Loucy (cell line): ENCODE measurements around the gene PCDHGB3.
"Not testable (repeated sequence)": the region's sequence is repeated elsewhere in the genome, so short reads cannot be mapped to it uniquely, and the experiment has no call there.

Source experiments
- H2AFZ ChIP-seq: fragments of 200-600 bp; sonication (generic); 2 replicates; pipeline ENCODE4 v1.6.0; 2016; ENCODE audit warnings: antibody characterized with exemption, mild to moderate bottlenecking, low read length, moderate library complexity
- H3F3A ChIP-seq: fragments of 200-600 bp; 2 replicates; pipeline ENCODE4 v1.6.0; 2016; ENCODE audit warnings: antibody characterized with exemption, low read depth, mild to moderate bottlenecking
- H3K27me3 ChIP-seq: fragments of 200-600 bp; sonication (generic); 2 replicates; pipeline ENCODE4 v1.6.1; 2014; ENCODE audit warnings: low read length, mild to moderate bottlenecking; ENCODE audit not compliant: insufficient read depth, poor library complexity, severe bottlenecking
- H3K36me3 ChIP-seq: fragments of 200-600 bp; sonication (generic); 2 replicates; pipeline ENCODE4 v1.6.1; 2016; ENCODE audit warnings: low read length; ENCODE audit not compliant: insufficient read depth
- H3K4me1 ChIP-seq: fragments of 200-600 bp; sonication (generic); 2 replicates; pipeline ENCODE4 v1.5.1; 2014; ENCODE audit warnings: low read length, mild to moderate bottlenecking; ENCODE audit not compliant: insufficient read depth, poor library complexity, severe bottlenecking
- H3K4me2 ChIP-seq: fragments of 200-600 bp; sonication (generic); 2 replicates; pipeline ENCODE4 v1.6.0; 2014; ENCODE audit warnings: antibody characterized with exemption, low read length, low read depth, mild to moderate bottlenecking; ENCODE audit not compliant: poor library complexity, severe bottlenecking
- H3K4me3 ChIP-seq: fragments of 200-600 bp; sonication (generic); 2 replicates; pipeline ENCODE4 v1.5.1; 2014; ENCODE audit warnings: low read length, mild to moderate bottlenecking, mixed read lengths; ENCODE audit not compliant: poor library complexity, severe bottlenecking
- H3K79me2 ChIP-seq: fragments of 200-600 bp; sonication (generic); 2 replicates; pipeline ENCODE4 v1.6.1; 2014; ENCODE audit warnings: low read length; ENCODE audit not compliant: insufficient read depth
- H3K9ac ChIP-seq: fragments of 200-600 bp; sonication (generic); 2 replicates; pipeline ENCODE4 v1.6.0; 2014; ENCODE audit warnings: mild to moderate bottlenecking, low read depth, low read length, moderate library complexity; ENCODE audit not compliant: poor library complexity, severe bottlenecking
- H3K9me2 ChIP-seq: fragments of 200-600 bp; sonication (generic); replicated peaks from 2 replicates; pipeline ENCODE4 v1.6.1; 2016; ENCODE audit warnings: low read depth, low read length, mixed read lengths
- H3K9me3 ChIP-seq: fragments of 200-600 bp; sonication (generic); 2 replicates; pipeline ENCODE4 v1.6.1; 2014; ENCODE audit warnings: mild to moderate bottlenecking, antibody characterized with exemption, low read length, low read depth; ENCODE audit not compliant: insufficient read depth
- H4K20me1 ChIP-seq: fragments of 200-600 bp; sonication (generic); 2 replicates; pipeline ENCODE4 v1.6.0; 2014; ENCODE audit warnings: antibody characterized with exemption, low read length, mild to moderate bottlenecking; ENCODE audit not compliant: insufficient read depth, poor library complexity, severe bottlenecking
- CTCF ChIP-seq: fragments of 200-600 bp; sonication (generic); conservative IDR thresholded peaks from 2 replicates; pipeline ENCODE4 v1.5.1; 2014; ENCODE audit warnings: mild to moderate bottlenecking, antibody characterized with exemption, low read length
- EZH2phosphoT487 ChIP-seq: fragments of 200-600 bp; IDR thresholded peaks from 2 replicates; pipeline ENCODE4 v1.6.1; 2018; ENCODE audit warnings: antibody characterized with exemption, mild to moderate bottlenecking, moderate library complexity, borderline replicate concordance

Gene PCDHGB3

GRCh38 chr5:141383345-141383744, 13.3 kb downstream of the PCDHGB3 start:
- Histone ChIP-seq H3K4me2 (no peak overlapping the region), H3K27me3 (no peaks in the 10 kb centered on the region), H3K9me2 (no peaks in the 10 kb centered on the region), H3K4me1 (no peaks in the 10 kb centered on the region), H3K79me2 (no peaks in the 10 kb centered on the region), H2AFZ (no peak overlapping the region), H3K36me3 (no peaks in the 10 kb centered on the region), H4K20me1 (no peaks in the 10 kb centered on the region), H3F3A (no peaks in the 10 kb centered on the region), H3K9ac (no peak overlapping the region), H3K9me3 (no peaks in the 10 kb centered on the region), H3K4me3 (no peak overlapping the region)
- TF ChIP-seq CTCF (no peak), EZH2phosphoT487 (no peak)

- no peaks in the 10 kb centered on the region for H3K9me2 ChIP-seq
- no peak overlapping the region for H3K9ac ChIP-seq
- H3K79me2 ChIP-seq: no peaks in the 10 kb centered on the region
- H3K9me3 ChIP-seq: no peaks in the 10 kb centered on the region
- H3F3A ChIP-seq: no peaks in the 10 kb centered on the region
- H3K27me3 ChIP-seq: no peaks in the 10 kb centered on the region
- H2AFZ ChIP-seq: no peak overlapping the region
- H4K20me1 ChIP-seq: no peaks in the 10 kb centered on the region
- H3K4me3 ChIP-seq: no peak overlapping the region
- no peaks in the 10 kb centered on the region for H3K4me1 ChIP-seq
- TF ChIP-seq CTCF (no peak), EZH2phosphoT487 (no peak)
- H3K36me3 ChIP-seq: no peaks in the 10 kb centered on the region
- no peak overlapping the region for H3K4me2 ChIP-seq
Observed at GRCh38 chr5:141384471-141385267, 14.6 kb downstream of the PCDHGB3 start.

GRCh38 chr5:141387557-141388311, 17.7 kb downstream of the PCDHGB3 start, which contains the start of gene PCDHGB4:
Gene PCDHGB4, plus strand, starts transcription at chr5:141387698. Its CDS starts 187 bp downstream, at chr5:141387885.
- H3K27me3 ChIP-seq, H3K9ac ChIP-seq, H3K4me2 ChIP-seq, H3K4me3 ChIP-seq, H3K4me1 ChIP-seq, H3K36me3 ChIP-seq, H2AFZ ChIP-seq, H3K9me3 ChIP-seq, H4K20me1 ChIP-seq, H3F3A ChIP-seq, H3K9me2 ChIP-seq, H3K79me2 ChIP-seq: not testable (repeated sequence)
